ENCODE data around the gene SASH1.

The SASH1 gene

DNA sequence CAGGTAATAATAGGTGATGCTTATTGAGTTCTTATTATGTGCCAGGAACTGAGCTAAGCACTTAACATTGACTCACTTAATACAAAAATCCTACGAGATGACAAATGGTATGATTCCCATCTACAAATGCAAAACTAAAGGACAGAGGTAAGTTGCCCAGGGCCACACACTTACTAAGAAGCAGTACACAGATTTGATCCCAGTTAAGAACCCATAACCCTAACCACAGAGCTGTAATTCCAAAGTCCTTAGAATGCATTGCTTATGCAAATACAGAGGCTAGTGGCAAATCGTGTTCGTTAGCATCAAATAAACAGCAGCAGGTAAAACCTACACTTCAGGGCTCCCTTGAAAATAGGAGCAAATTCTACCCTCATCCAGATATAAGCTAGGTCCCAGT, 104.0 kb downstream of the SASH1 start:
- TF ChIP-seq, protein P1, sequence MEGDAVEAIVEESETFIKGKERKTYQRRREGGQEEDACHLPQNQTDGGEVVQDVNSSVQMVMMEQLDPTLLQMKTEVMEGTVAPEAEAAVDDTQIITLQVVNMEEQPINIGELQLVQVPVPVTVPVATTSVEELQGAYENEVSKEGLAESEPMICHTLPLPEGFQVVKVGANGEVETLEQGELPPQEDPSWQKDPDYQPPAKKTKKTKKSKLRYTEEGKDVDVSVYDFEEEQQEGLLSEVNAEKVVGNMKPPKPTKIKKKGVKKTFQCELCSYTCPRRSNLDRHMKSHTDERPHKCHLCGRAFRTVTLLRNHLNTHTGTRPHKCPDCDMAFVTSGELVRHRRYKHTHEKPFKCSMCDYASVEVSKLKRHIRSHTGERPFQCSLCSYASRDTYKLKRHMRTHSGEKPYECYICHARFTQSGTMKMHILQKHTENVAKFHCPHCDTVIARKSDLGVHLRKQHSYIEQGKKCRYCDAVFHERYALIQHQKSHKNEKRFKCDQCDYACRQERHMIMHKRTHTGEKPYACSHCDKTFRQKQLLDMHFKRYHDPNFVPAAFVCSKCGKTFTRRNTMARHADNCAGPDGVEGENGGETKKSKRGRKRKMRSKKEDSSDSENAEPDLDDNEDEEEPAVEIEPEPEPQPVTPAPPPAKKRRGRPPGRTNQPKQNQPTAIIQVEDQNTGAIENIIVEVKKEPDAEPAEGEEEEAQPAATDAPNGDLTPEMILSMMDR (conservative IDR thresholded peaks at IDR 0.05; ENCODE audit: low read depth, low read length) = no peak
- DNase-seq (ENCODE audit: low read depth) = no peak

DNA sequence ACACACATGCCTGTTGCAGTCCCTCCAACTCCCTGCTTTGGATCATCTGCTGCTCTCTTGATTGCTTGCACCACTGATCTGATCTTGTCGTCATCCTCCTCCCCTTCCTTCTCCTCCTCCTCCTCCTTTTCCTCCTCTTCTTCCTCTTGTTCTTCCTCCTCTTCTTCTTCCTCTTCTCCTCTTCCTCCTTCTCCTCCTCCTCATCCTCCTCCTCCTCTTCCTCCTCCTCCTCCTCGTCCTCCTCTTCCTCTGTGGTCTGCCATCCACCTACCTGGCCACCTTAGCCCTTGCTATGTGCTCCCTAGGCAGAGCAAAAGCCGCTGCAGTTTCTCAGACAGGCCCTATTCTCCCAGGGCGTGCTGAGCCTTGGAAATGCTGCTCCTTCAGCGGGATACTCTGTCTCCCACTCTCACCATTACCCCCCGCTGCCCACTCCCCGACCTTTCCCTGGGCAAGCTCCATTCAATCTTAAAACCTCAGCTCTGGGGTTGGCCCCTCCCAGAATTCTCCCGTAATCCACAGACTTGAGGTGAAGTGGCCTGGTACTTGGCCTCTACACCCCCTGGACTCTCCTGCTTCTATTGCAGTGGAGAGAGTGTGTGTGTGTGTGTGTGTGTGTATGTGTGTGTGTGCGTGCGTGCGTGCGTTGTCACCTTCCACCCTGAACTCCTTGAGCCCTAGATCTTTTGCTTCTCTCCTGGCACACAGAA, 105.0 kb downstream of the SASH1 start:
- TF ChIP-seq, protein P1 (conservative IDR thresholded peaks at IDR 0.05; ENCODE audit: low read depth, low read length) = no peak
- no peak for DNase-seq (ENCODE audit: low read depth)

More for the DNA sequence above, 104.0 kb downstream of the SASH1 start:
- H3K4me3 ChIP-seq (ENCODE audit: low read length) = no peak overlapping the region

DNA sequence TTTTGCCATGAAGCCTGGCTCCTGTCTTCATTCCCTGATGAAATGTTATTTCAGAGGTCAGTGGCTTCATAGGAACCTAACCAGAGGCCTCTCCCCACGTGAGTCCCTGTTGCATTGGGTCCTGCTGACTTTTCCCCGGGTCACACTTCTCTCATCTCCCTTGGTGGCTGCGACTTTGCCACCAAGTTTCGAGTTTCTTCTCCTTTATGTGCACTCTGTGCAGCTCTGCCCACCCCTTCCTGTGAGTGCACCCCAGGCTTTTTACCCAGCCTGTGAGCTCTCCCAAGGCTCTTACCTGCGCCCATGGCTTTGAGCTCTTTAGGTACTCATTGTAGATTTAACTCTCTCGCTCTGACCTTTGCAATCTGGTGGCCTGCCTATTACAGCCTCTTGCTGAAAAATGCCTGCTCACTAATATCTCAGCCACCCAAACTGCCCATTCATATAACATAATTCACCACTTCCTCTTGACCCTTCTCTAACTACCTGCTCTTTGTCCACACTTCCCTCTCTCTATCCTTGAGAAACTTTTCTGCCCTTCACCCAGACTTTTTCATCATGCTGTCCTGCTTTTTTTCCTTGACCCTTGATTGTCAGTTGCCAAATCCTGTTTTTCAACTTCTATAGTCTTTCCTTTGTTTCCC, 105.9 kb downstream of the SASH1 start:
- TF ChIP-seq, protein P1 (conservative IDR thresholded peaks at IDR 0.05; ENCODE audit: low read depth, low read length) = no peak

More for the DNA sequence above, 105.0 kb downstream of the SASH1 start:
- no peak overlapping the region for H3K4me3 ChIP-seq (ENCODE audit: low read length)

DNA sequence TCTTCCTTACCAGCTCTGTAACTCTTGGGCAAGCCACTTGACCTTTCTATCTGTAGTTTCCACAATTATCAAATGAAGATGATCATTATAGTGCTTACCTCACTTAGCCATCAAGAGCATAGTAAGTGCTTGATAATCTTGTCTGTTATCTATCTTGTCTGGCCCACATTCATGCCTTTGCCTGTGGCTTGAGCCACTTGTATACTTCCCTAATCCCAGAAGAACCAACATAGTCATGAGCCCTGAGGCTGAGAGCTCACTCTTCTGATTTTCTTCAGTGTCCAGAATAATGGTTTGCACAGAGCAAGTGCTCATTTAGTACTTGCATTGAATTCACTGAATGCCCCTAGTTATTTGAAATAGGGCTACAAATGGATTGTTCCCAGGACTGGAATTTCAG, 108.2 kb downstream of the SASH1 start:
- H3K4me3 ChIP-seq (ENCODE audit: low read length) = no peak overlapping the region
- TF ChIP-seq, protein P1 (conservative IDR thresholded peaks at IDR 0.05; ENCODE audit: low read depth, low read length) = no peak
- no peak for DNase-seq (ENCODE audit: low read depth)

More for the DNA sequence above, 105.9 kb downstream of the SASH1 start:
- H3K4me3 ChIP-seq (ENCODE audit: low read length) = no peak overlapping the region
- no peak for DNase-seq (ENCODE audit: low read depth)

DNA sequence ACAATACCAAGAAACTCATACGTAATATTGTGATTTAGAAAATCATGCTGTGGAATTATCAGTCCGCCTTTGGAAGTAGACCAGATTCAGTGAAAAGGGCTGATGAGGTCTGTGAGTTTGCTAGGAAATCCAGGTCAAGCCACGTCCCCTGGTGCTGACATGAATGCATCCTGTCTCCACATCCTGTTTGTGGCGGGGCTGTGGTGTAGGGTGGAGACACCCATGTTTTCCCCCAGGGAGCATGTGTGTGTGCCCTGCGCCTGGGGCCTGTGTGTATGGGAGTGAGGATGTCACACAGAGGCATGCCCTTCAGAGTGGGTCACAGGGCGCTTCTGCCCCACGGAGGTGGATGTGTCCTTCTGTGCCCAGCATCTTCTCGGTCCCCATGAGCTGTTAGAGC, 109.1 kb downstream of the SASH1 start:
- DNase-seq (ENCODE audit: low read depth) = no peak

DNA sequence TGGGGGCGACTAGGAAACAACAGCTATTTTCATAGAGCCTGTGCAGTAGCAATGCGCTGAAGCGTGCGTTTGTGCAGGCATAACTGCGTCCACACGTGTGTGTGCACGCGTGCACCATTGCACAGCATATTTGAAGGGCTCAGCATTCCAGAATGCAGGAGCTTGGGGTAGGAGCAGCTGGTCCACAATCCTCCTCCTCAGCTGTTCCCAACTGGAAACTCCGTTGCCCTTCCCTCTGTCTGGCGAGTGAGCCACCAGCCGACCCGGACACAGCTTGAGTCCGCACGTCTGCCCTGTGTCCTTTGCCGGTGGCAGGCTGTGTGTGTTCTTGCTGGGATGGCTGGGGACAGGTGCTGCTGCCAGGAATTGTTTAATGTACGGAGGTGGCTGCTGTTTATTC, 110.2 kb downstream of the SASH1 start:
- TF ChIP-seq, protein P1 (conservative IDR thresholded peaks at IDR 0.05; ENCODE audit: low read depth, low read length) = no peak
- no peak overlapping the region for H3K4me3 ChIP-seq (ENCODE audit: low read length)
- no peak for DNase-seq (ENCODE audit: low read depth)

More for the DNA sequence above, 109.1 kb downstream of the SASH1 start:
- no peak overlapping the region for H3K4me3 ChIP-seq (ENCODE audit: low read length)
- TF ChIP-seq, protein P1 (conservative IDR thresholded peaks at IDR 0.05; ENCODE audit: low read depth, low read length) = no peak

DNA sequence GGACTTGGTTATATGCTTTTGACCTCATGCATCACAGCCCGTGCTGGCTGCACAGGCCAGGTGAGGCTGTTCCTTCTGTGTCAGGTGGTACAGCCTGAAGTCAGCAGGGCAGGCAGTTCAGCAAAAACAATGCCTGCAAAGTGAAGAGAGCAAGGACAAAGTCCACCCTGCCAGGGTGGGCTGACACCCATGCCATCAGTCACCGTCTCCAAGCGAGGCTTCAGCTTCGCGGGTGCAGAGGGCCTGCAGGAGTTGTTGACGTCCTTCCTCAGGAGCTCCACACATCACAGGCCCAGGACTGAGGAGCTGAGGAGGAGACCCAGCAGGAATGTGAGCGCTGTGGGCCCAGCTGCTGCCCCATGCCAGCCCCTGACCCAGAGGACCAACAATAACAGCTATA, 111.3 kb downstream of the SASH1 start:
- TF ChIP-seq, protein P1 (conservative IDR thresholded peaks at IDR 0.05; ENCODE audit: low read depth, low read length) = no peak
- no peak for DNase-seq (ENCODE audit: low read depth)
- H3K4me3 ChIP-seq (ENCODE audit: low read length) = no peak overlapping the region
